ENCODE data around the gene SUSD6. TPM values are rescaled to one million over a fixed set of nuclear protein-coding genes. Genes with fewer than 3 reads are reported as not detected.

Gene SUSD6
- total RNA-seq, 4 donors from 2014 or later = 54.4 to 66.3 (median 57.7) TPM

DNA sequence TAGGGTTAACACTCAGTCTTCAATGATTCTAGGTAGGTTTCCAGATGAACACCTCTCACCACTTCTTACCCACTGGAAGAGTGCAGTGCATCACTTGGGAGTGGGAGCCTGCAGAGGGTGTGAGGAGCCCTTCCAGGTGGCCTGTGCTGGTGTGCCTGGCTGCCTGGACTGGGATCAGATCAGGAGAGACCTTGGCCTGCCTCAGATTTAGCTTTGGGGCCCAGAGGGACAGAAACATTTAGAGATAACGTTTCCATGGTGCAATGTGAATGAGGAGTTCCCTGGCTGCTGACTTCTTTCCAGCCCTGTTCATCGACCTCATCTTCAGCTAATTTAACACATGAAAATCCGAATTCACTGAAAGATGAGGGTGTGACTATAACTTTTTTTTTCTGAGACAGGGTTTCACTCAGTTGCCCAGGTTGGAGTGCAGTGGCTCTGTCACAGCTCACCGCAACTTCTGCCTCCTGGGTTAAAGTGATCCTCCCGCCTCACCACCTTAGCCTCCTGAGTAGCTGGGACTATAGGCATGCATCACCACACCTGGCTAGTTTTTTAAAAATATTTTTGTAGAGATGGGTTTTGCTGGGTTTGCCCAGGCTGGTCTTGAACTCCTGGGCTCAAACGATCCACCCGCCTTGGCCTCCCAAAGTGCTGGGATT lies 53.6 kb downstream of the SUSD6 start:
- no peak overlapping the region for H3K4me3 ChIP-seq
- WGBS, 2 donors = 55 to 66% methylated on average over 7 of the region's 7 CpGs
- H3K4me1 ChIP-seq = peaks cover 3 to 91% (median 59%) of the 10 kb centered on the region in 4 donors
- H3K27me3 ChIP-seq = no peaks in the 10 kb centered on the region
- peaks cover 0 to 9% (median 0%) of the 10 kb centered on the region in 3 donors for H3K36me3 ChIP-seq
- H3K9me3 ChIP-seq = no peaks in the 10 kb centered on the region
- H3K27ac ChIP-seq = peak overlapping the region in 2 of 4 donors; percentile 67 to 82
- no peak for DNase-seq (ENCODE audit: low spot score in 2 of 2)
- no peak for TF ChIP-seq POLR2A (IDR thresholded peaks at IDR 0.05)
- TF ChIP-seq, protein P1, sequence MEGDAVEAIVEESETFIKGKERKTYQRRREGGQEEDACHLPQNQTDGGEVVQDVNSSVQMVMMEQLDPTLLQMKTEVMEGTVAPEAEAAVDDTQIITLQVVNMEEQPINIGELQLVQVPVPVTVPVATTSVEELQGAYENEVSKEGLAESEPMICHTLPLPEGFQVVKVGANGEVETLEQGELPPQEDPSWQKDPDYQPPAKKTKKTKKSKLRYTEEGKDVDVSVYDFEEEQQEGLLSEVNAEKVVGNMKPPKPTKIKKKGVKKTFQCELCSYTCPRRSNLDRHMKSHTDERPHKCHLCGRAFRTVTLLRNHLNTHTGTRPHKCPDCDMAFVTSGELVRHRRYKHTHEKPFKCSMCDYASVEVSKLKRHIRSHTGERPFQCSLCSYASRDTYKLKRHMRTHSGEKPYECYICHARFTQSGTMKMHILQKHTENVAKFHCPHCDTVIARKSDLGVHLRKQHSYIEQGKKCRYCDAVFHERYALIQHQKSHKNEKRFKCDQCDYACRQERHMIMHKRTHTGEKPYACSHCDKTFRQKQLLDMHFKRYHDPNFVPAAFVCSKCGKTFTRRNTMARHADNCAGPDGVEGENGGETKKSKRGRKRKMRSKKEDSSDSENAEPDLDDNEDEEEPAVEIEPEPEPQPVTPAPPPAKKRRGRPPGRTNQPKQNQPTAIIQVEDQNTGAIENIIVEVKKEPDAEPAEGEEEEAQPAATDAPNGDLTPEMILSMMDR (IDR thresholded peaks at IDR 0.05) = no peak
- no peak for TF ChIP-seq EP300 (IDR thresholded peaks at IDR 0.05)

DNA sequence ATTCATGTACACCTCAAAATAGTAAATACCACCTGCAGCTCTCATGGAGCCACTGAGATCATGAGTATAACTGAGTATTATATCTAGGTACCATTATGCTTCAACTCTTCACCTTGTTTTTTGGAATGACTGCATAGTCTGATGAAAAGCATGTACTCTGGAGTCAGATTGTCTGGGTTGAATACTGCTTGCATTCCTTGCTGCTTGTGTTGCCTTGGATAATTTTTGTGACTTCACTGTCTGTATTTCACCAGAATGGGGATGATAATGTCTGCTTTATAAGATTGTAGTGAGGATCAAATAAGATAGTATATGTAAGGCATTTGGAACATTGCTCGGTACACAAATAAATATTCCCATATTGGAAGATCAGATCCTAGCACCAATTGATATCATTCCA lies 54.2 kb downstream of the SUSD6 start:
- Histone ChIP-seq H3K4me1 (peaks cover 3 to 91% (median 57%) of the 10 kb centered on the region in 4 donors), H3K27me3 (no peaks in the 10 kb centered on the region), H3K36me3 (peaks cover 0 to 3% (median 0%) of the 10 kb centered on the region in 3 donors), H3K27ac (peak overlapping the region in 2 of 4 donors; percentile 67 to 82), H3K4me3 (no peak overlapping the region), H3K9me3 (no peaks in the 10 kb centered on the region)
- TF ChIP-seq POLR2A (IDR thresholded peaks at IDR 0.05) = no peak
- TF ChIP-seq EP300 (IDR thresholded peaks at IDR 0.05) = no peak
- TF ChIP-seq, protein P1 (IDR thresholded peaks at IDR 0.05) = no peak
- no peak for DNase-seq (ENCODE audit: low spot score in 2 of 2)
- 72 to 74% methylated on average over 1 of the region's 1 CpG for WGBS, 2 donors

DNA sequence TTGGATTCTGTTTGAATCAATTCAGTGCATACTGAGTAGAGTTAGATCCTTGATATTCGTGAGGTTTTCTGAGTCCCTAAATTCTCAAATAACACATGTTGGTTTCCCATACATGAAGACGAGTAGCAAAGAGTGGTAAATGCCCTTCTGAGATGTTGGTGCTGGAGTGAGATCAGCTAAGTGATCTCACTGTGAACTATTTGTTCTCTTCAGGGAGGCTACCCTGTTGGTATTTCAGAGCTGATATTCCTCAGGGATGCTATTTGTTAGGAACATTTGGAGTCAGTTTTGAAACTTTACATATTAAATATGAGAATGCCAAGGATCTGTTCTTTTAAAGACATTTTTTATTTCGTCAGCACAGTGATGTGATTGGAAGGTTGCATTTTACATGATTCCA lies 54.7 kb downstream of the SUSD6 start:
- Histone ChIP-seq H3K4me1 (peaks cover 3 to 91% (median 56%) of the 10 kb centered on the region in 4 donors), H3K27me3 (no peaks in the 10 kb centered on the region), H3K4me3 (no peak overlapping the region), H3K36me3 (no peaks in the 10 kb centered on the region), H3K27ac (peak overlapping the region in 2 of 4 donors; percentile 67 to 82), H3K9me3 (no peaks in the 10 kb centered on the region)
- 41 to 44% methylated on average over 3 of the region's 3 CpGs for WGBS, 2 donors
- TF ChIP-seq EP300 (IDR thresholded peaks at IDR 0.05) (no peak), POLR2A (IDR thresholded peaks at IDR 0.05) (no peak)
- TF ChIP-seq, protein P1 (IDR thresholded peaks at IDR 0.05) = no peak
- no peak for DNase-seq (ENCODE audit: low spot score in 2 of 2)

DNA sequence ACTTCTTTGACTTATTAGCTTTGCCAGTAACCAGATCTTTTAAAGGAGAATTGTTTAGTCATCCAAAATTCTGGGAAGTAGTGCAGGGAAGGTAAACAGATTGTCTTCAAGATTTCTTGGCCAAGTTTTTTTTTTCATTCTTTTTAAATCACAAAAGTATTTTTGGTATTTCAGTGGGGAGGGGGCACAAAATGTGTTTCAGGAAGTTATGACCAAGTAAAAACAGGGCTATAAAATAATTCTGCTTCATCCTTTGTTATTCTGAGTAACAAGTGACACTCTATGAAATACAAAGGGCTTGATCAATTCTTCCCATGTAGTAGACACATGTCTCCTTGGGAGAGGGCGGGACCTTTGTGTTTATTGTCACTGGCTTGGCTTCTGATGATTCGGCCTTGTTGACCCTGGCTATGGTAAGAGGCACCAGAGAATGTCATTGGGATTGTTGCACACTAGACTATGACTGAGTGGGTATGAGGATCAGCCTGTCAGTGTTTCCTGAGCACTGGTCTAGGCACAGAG lies 55.4 kb downstream of the SUSD6 start:
- no peak for DNase-seq (ENCODE audit: low spot score in 2 of 2)
- Histone ChIP-seq H3K27ac (peak overlapping the region in 2 of 4 donors; percentile 67 to 82), H3K27me3 (no peaks in the 10 kb centered on the region), H3K9me3 (no peaks in the 10 kb centered on the region), H3K36me3 (no peaks in the 10 kb centered on the region), H3K4me1 (peaks cover 8 to 91% (median 58%) of the 10 kb centered on the region in 4 donors), H3K4me3 (no peak overlapping the region)
- TF ChIP-seq, protein P1 (IDR thresholded peaks at IDR 0.05) = no peak
- TF ChIP-seq POLR2A (IDR thresholded peaks at IDR 0.05) = no peak
- TF ChIP-seq EP300 (IDR thresholded peaks at IDR 0.05) = no peak
- WGBS, 2 donors = 44 to 49% methylated on average over 2 of the region's 2 CpGs

DNA sequence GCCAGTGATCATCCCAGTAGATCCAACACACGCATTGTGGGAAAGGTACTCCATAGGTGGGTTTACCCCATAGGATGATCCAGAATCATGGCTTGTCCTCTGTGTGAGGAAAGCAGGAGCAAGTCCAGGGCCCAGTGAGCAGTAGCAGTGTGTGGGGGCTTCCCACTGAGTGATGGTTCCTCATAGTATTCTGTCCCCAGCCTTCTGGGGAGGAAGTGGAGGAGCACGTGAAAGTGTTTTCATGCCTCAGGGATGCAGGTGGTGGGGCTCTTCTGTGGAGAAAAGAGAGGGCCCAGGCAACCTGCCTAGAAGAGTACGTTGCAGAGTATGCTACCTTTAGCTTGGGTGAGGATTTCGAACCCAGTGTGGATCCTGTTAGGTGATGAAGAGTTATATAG lies 56.5 kb downstream of the SUSD6 start:
- TF ChIP-seq, protein P1 (IDR thresholded peaks at IDR 0.05) = no peak
- TF ChIP-seq POLR2A (IDR thresholded peaks at IDR 0.05) (no peak), EP300 (IDR thresholded peaks at IDR 0.05) (no peak)
- 70 to 71% methylated on average over 4 of the region's 4 CpGs for WGBS, 2 donors
- H3K4me1 ChIP-seq = peaks cover 8 to 91% (median 61%) of the 10 kb centered on the region in 4 donors

More for the DNA sequence above, 56.5 kb downstream of the SUSD6 start:
- no peaks in the 10 kb centered on the region for H3K27me3 ChIP-seq
- H3K4me3 ChIP-seq = no peak overlapping the region
- H3K27ac ChIP-seq = peak overlapping the region in 2 of 4 donors; percentile 41 to 82
- H3K36me3 ChIP-seq = no peaks in the 10 kb centered on the region
- no peak for DNase-seq (ENCODE audit: low spot score in 2 of 2)
- no peaks in the 10 kb centered on the region for H3K9me3 ChIP-seq
